ENCODE results near the gene TEX9.
"Not testable (repeated sequence)": the region's sequence is repeated elsewhere in the genome, so short reads cannot be mapped to it uniquely, and the experiment has no call there.

TEX9 gene

DNA sequence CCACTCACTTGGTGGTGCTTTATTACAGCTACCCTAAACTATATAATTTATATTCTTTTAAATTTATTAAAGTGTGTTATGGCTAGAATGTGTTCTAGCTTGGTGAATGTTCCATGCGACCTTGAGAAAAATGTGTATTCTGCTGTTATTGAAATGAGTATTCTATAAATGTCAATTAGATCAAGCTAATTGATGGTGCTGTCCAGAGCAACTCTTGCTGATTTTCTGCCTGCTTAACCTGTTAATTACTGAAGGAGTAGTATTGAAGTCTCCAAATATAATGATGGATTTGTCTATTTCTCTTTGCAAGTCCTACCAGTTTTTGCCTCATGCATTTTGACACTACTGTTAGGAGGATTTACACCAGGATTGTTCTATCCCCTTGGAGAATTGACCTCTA is 3.2 kb upstream of the TEX9 start:
- DNase-seq (ENCODE audit: insufficient read length, low spot score): no peak
- no peak for FAIRE-seq

DNA sequence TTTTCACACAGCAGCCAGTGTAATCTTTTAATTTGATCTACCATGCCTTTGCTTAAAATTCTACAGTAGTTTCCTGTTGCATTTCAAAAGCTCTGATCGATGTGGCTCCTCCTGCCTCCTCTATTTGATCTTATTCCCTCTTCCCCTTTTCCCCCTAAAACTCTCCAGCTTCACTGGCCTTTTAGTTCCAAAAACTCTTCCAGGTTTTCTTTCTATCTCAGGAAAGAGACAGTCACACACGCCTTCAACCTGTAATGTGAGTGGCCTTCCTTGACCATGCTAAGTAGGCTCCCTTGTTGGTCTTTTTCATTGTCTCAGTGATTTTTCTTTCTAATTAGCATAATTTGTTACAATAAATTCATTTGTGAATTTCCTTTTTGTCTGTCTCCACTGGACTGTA is 985 bp downstream of the TEX9 start:
- DNase-seq (ENCODE audit: insufficient read length, low spot score) (no peak), FAIRE-seq (no peak)

DNA sequence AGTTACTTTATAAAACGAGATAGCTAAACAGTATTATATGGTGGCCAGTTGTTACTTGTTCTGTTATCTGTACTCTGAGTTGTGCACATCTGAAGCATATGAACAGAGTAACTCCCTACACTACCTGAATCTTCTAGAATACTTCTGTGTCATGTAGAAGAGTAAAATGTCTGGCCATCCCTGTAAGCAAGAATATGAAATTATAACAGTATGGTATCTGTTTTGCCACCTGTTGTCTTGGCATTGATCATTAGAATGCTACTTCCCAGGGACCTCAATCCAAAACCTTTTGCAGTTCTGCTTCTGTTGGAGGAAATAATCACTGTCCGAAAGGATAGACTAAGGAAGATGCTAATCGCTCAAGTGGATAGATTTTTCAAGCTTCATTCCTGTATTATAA is 1.9 kb downstream of the TEX9 start:
- no peak for DNase-seq (ENCODE audit: insufficient read length, low spot score)
- no peak for FAIRE-seq

DNA sequence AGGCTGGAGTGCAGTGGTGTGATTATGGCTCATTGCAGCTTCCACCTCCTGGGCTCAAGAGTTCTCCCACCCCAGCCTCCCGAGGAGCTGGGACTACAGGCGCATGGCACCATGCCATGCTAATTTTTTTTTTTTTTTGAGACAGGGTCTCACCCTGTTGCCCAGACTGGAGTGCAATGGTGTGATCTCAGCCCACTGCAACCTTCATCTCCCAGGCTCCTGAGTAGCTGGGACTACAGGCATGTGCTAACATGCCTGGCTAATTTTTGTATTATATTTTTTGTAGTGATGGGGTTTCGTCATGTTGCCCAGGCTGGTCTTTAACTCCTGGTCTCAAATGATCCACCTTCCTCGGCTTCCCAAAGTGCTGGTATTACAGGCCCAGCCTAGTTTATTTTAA is 4.0 kb downstream of the TEX9 start:
- FAIRE-seq (no peak), DNase-seq (ENCODE audit: insufficient read length, low spot score) (no peak)

DNA sequence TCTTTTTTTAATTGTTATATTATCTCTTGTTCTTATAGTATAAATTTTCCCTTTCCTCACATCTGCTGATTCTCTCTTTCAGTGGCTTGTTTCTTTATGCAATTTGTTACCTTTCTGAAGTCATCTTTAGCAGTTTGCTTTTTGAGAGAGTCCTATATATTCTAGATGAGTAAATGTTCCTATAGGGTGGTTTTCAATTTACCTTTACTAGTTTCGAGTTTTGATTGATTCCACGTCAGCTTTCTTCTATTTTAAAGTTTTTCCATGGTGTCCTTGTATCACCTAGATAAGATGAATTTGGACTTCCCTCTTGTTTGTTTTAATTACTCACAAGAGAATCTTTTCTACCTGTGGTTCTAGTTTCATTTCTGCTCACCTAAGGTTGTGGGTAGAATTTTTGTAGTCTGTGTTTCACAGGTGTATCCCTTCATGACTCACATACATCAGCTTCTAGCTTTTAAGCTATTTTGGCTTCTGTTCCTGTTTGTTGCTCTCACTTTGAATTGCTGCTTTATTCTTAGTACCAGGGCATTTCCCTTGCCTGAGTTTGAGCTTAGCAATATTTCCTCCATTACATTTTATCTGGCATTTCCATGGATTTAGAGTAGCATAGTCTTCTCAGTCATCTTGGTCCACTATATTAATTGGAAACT is 6.4 kb downstream of the TEX9 start:
- DNase-seq (ENCODE audit: insufficient read length, low spot score): no peak
- FAIRE-seq: peak; percentile 91

DNA sequence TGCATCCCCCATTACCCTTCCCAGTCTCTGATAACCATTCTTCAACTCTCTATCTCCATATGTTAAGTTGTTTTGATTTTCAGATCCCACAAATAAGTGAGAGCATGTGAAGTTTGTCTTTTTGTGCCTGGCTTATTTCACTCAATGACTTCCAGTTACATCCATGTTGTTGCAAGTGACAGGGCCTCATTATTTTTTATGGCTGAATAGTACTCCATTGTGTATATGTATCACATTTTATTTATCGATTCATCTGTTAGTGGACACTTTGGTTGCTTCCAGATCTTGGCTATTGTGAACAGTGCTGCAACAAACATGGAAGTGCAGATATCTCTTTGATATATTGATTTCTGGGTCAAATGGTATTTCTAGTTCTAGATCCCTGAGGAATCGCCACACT is 9.5 kb downstream of the TEX9 start:
- not testable (repeated sequence) for FAIRE-seq; DNase-seq (ENCODE audit: insufficient read length, low spot score)

DNA sequence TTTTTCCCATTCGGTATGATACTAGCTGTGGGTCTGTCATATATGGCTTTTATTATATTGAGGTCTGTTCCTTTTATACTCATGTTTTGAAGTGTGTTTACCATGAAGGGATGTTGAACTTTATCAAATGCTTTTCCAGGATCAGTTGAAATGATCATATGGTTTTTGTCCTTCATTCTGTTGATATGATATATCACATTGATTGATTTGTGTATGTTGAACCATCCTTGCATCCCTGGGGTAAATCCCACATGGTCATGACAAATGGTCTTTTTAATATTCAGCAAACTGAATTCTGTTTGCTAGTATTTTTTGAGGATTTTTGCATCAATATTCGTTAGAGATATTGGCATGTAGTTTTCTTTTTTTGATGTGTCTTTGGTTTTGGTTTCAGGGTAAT is 12.6 kb downstream of the TEX9 start:
- not testable (repeated sequence) for FAIRE-seq; DNase-seq (ENCODE audit: insufficient read length, low spot score)

DNA sequence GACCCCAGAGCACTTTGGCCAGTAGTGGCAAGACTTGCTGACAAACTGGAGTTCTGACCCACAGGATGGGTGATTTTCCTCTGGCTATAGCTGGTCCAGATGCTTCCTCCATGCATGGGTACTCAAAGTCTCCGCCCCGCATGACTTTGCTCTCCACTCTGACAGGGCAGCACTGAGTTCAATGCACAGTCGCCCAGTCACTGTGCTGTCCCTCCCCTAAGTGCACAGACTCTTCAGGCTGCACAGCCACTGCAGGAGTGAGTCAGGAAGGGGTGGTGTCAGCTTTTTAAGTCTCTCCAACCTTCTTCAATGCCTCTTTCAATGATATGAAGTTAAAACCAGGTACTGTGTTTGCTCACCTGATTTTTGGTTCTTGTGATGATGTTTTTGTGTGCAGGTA is 17.8 kb downstream of the TEX9 start:
- DNase-seq (ENCODE audit: insufficient read length, low spot score) (no peak), FAIRE-seq (no peak)

DNA sequence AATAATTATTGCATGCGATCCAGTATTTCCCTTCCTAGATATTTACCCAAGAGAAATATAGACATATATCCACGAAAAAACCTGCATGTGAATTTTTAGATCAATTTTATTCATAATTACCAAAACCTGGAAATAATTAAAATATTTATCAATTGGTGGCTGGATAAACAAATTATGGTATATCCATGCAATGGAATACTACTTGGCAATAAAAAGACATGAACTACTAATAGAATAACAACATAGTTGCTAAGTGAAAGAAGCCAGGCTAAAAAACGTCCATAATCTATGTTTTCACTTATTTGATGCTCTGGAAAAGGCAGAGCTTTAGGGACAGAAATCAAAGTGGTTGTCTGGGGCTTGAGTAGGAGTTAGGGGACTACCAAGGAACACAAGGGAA is 20.7 kb downstream of the TEX9 start:
- FAIRE-seq (no peak), DNase-seq (ENCODE audit: insufficient read length, low spot score) (no peak)

DNA sequence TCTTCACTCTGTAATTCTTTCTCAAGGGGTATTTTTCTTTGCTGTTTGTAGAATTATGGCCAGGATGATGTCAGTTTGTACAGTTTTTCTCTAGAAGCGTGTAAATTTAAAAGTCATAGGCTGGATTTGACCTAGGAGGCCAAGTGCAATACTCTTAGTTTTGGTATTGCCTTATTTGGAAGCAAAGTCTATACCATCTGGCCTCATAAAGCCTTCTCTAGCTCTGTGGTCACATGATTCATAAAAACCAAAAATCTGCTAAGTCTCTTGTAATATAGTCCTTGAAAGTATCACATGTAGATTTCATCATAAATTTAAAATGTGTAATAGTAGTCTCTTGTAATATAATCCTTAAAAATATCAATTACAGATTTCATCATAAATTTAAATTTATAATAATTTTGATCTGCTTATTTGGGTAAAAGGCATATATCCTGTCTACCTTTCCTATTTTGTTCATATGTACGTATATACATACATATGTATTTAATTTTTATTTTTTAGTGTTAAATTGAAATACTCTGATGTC is 25.6 kb downstream of the TEX9 start:
- FAIRE-seq: no peak
- DNase-seq (ENCODE audit: insufficient read length, low spot score): no peak

DNA sequence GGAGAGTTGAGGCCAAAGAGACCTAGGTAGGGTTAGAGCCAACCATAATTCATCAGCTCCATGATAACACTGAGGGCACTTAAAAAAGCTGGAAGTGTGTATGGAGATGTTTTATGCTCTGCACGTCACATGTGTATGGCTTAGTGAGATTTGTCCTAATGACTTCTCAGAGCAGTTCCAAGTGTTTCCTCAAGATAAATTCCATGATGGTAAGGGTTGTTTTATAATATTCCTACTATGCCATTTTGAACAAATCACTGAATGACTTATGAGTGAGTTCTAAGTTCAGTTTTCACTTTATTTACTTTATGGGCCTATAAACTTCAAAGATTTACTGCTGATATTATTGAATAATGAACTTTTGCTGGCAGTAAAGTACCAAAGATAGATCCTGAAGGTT is 28.1 kb downstream of the TEX9 start:
- DNase-seq (ENCODE audit: insufficient read length, low spot score) (no peak), FAIRE-seq (no peak)

DNA sequence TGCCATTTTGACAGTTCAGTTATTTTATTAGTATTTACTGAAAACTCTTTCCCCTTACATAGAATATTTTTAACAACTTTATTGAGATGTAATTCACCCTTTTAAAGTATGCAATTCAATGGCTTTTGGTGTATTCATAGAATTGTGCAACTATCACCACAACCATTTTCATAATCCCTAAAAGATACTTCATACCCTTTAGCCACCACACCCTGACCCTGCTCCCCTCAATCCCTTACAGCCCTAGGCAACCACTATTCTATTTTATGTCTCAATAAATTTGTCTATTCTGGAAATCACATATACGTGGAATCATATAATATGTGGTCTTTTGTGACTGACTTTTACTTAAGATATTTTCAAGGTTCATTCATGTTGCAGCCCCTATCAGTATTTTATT is 29.7 kb downstream of the TEX9 start:
- DNase-seq (ENCODE audit: insufficient read length, low spot score): no peak
- FAIRE-seq: no peak

DNA sequence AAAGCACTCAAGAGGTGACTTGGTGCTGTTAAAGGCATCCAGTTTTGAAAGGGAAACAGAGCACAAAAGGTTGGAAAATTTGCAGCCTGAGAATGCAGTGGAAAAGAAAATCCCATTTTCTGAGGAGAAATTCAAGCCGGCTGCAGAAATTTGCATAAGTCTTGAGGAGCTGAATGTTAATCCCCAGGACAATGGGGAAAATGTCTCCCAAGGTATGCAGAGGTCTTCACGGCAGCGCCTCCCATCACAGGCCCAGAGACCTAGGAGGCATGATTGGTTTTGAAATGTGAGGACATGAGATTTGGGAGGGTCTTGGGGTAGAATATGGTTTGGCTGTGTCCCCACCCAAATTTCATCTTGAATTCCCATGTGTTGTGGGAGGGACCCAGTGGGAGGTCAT is 32.1 kb downstream of the TEX9 start:
- not testable (repeated sequence) for DNase-seq (ENCODE audit: insufficient read length, low spot score)

DNA sequence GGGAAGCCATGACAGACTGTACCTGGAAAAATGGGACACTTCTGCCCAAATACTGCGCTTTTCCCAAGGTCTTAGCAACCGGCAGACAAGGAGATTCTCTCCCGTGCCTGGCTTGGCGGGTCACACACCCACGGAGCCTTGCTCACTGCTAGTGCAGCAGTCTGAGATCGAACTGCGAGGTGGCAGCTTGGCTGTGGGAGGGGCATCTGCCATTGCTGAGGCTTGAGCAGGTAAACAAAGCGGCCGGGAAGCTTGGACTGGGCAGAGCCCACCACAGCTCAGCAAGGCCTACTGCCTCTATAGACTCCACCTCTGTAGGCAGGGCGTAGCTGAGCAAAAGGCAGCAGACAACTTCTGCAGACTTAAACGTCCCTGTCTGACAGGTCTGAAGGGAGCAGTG is 34.0 kb downstream of the TEX9 start:
- FAIRE-seq; DNase-seq (ENCODE audit: insufficient read length, low spot score): not testable (repeated sequence)

More for the DNA sequence above, 32.1 kb downstream of the TEX9 start:
- not testable (repeated sequence) for FAIRE-seq

DNA sequence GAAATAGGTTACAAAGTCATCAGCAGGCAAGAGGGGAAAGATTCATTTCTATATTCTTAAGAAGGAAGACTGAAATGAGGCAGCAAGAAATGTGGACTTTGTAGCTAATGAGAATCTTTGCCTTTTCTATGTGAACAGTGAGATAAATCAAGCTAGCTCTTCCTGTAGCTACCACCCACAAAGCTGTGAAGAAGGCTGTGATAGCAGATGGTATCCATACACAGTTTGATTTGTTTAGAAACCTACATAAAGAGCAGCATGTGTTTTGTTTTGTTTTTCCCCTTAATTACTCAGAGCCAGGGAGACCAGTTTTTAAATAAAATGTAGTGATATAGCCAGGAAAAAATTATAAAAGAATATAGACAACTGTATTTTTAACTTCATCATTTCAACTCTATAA is 45.5 kb downstream of the TEX9 start:
- no peak for DNase-seq (ENCODE audit: insufficient read length, low spot score)
- no peak for FAIRE-seq

DNA sequence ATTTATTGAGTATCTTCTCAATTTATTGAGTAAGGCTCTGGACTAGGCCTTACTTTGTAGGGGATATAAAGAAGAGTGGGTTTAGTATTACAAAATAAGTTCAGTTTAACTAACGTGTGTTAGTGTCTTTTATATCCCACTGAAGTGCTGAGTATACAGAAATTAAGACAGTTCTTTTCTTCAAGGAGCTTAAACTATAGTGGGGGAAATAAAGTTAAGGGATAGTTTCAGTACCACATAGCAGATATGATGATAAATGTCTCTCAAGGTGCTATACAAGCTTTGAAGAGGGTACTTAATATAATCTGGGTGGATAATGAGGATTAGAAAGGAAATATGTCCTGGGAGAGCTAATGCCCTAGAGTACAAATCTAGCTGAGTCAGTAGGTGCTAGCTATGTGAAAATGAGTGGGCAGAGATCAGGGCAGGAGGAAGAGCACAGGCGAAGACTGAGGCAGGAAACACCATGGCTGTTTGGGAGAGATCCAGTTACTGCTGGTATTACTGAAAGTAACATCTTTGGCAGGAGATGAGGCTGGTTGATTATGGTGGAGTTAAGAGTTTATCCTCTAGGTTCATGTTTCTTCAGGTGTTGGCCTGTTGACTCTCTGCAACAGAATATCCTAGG is 46.0 kb downstream of the TEX9 start:
- FAIRE-seq (no peak), DNase-seq (ENCODE audit: insufficient read length, low spot score) (no peak)

DNA sequence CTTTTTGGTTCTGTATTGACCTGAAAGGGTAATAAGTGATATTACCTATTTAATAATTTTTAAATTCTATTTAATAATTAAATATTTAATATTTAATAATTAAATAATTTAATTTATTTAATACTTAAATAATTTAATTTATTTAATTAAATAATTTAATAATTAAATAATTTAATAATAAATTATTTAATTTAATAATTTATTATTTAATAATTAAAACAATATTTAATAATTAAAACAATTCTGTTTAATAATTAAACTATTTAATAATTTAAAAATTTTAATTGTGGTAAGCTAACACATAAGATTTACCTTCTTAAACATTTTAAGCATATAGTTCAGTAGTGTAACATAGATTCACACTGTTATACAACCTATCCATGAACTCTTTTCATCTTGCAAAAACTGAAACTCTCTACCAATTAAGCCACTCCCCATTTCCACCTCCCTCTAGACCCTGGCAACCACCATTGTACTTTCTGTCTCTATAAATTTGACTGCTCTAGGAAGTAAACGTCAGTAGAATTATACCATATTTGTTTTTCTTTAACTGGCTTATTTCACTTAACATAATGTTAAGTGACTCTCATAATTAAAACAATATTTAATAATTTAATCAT is 48.0 kb downstream of the TEX9 start:
- peak; percentile 74 for FAIRE-seq
- DNase-seq (ENCODE audit: insufficient read length, low spot score): not testable (repeated sequence)

DNA sequence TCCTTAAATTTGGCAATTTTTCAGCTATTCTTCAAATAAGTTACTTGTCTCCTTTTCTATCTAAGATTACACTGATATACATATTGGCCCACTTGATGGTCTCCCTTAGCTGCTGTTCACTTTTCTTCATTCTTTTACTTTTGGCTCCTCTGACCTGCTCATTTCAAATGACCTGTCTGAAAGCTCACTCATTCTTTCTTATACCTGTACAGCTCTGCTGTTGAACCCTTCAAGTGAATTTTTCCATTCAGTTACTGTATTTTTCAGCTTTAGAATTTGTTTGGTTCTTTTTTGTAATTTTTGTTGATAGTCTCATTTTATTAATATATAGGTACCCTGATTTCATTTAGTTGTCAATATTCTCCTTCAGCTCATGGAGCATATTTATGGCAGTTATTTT is 60.0 kb downstream of the TEX9 start:
- DNase-seq (ENCODE audit: insufficient read length, low spot score): no peak
- no peak for FAIRE-seq

DNA sequence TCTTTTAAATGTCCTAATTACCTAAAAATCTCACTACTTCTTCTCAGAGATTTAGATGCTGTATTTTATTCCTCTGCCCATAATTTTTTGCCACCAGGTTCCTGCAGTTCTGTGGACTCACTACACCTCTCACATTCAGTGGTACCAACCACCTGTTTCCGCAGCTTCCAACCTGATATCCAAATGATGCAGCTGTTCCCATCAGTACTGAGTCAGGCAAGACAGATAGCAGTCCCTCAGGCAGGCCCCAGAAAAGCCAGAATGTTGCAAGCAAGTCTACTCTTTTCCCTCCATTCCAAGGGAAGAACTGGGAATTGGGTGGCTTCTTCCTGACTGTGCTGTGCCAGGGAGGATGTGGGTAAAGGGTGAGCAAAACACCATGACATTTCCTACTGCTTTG is 60.8 kb downstream of the TEX9 start:
- no peak for FAIRE-seq

DNA sequence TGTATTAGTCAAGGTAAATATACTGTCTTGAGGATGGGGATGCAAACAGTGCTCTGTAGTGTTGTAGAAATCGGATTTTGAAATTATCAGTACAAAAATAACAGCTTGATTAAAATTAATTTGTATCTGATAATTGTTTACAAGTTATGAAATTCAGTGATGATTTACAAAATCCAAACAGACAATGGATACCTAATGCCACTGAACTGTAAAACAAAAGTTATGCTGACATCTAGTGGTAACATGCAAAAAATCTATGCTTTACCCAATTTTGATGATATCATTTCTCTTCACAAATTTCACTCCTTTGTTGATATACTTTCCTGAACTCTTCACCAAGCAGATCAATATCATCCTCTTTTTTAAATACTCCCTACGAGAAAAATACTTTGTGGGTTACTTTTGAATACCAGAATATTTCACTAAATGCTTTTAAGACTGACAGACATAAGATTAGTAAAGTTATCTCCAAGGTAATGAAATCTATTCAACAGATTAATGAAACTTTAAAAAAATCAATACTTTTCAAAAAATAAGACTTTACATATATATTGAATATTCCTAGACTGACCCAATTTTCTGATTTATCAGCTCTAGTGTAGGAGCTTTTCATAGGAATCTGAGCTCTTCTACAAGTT is 63.7 kb downstream of the TEX9 start:
- FAIRE-seq (peak; percentile 86), DNase-seq (ENCODE audit: insufficient read length, low spot score) (peak; percentile 6)

More for the DNA sequence above, 60.8 kb downstream of the TEX9 start:
- no peak for DNase-seq (ENCODE audit: insufficient read length, low spot score)

DNA sequence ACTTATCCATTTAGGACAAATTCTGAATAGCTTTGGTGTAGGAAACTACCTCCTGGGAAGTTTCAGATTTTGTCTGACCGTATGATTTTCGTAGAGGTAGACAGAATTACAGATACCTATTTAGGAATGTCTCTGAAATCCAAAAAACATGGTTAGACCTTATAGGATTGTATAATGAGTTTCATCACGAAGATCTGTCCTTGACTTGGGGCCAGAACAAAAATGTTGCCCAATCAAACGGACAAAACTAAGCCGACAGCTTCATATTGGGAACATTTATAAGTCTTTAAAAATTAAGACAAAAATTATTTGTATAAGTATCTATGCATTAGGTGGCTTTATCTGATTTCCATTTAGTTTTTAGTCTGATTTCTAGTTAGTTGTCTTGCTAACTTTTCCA is 67.1 kb downstream of the TEX9 start:
- no peak for DNase-seq (ENCODE audit: insufficient read length, low spot score)
- no peak for FAIRE-seq
